GM19023 (cell line): ENCODE results near the gene ILF3.

ENCODE experiments used
- ATAC-seq: cut with Tn5 transposase; IDR thresholded peaks from one replicate; pipeline ENCODE4 v1.9.1; 2021; ENCODE audit warnings: mild to moderate bottlenecking, moderate library complexity; ENCODE audit not compliant: unreplicated experiment

Gene ILF3

DNA sequence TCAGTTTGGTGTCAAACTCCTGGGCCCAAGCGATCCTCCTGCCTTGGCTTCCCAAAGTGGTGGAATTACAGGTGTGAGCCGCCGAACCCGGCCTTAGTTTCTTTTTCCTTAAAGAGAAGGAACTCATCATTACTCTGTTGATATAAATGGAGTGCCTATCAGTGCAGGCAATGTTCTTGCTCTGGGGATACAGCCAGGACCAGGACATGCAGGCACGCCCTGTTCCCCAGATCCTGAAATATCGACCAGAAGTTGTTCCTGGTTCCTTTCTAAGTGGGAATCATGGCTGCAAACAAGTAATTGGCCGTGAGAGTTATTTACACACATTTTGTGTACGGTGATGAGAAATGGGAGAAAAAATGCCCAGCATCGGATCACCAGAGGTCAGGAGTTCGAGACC lies 72.1 kb downstream of the ILF3 start:
- no peak for ATAC-seq

DNA sequence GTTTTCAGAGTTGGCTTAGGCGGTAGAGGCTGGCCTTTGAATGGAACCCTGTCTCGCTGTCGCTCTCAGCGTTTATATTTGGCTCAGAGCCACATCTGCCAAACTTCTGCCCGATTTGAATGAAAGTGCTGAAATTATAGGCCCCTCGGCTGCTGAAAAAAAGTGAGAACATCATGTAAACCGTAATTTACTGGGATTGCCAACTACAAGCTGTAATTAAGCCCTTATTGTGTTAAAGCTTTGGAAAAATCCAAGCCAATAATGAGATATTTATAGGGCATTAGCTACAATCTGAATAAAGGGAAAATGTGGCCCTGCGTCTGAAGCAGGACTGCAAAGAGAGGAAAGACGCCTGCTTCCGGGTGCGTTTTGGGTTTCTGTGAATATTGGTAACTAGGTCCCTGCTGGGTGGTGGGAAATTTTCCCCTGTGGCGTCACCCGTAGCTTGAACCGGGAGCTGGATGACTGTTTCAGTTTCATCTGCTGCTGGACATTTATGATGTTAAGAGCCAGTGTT lies 73.6 kb downstream of the ILF3 start:
- no peak for ATAC-seq

DNA sequence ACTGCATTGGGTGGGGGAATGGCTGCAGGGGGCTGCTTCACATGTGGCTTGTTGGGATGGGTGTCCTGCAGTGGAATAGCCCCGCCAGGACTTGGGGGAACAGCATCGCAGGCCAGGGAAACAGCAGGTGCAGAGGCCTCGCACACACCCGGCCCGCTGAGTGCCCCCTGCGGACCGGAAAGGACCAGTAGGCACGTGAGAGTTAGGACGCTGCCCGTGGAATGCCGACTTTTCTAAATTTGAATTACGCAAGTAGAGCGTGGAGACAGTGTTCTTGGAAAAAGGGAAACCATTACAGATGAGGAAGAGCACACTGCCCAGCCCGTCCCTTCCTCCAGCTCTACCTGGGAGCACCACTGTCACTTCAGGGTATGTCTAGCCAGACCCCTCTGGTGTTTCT lies 75.3 kb downstream of the ILF3 start:
- no peak for ATAC-seq

DNA sequence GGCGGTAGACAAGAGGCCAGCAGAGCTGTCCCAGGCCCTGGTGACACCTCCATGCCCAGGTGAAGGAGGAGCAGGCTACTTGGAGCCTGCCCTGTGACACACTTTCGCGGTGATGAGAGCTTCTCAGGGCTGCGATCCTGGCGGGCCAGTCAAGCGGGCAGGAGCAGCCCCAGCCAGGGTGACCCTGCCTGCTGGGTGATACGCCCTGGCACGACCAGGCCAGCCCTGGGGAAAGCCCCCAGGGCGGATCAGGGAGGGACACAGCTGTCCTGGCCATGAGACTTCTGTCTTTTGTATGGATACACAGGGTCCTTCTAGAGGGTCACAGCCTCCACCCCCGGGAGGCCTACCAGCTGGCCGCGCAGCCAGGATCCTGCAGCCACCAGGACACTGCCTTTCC lies 76.8 kb downstream of the ILF3 start:
- no peak for ATAC-seq

DNA sequence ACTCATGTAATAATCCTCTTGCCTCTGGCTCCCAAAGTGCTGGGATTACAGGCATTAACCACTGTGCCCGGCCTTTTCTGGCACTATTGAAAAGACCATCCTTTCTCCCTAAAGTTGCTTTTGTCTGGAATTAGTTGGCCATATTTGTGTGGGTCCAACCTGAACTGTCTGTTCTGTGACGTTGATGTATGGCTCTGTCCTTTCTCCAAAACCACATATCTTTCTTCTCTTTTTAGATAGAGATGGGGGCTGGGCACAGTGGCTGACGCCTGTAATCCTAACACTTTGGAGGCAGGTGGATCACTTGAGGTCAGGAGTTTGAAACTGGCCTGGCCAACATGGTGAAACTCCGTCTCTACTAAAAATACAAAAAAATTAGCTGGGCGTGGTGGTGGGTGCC lies 81.6 kb downstream of the ILF3 start:
- no peak for ATAC-seq

DNA sequence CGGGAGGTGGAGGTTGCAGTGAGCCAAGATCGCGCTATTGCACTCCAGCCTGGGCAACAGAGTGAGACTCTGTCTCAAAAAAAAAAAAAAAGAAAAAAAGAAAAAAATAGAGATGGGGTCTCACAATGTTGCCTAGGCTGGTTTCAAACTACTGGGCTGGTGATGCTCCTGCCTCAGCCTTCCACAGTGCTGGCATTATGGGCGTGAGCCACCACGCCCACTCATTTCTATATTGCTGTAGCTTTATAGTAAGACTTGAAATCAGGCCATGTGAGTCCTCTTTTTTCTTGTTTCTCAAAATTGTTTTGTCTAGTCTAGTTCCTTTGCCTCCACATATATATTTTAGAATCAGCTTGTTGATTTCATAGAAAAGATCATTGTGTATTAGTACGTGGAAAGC lies 82.0 kb downstream of the ILF3 start:
- ATAC-seq, result no peak

DNA sequence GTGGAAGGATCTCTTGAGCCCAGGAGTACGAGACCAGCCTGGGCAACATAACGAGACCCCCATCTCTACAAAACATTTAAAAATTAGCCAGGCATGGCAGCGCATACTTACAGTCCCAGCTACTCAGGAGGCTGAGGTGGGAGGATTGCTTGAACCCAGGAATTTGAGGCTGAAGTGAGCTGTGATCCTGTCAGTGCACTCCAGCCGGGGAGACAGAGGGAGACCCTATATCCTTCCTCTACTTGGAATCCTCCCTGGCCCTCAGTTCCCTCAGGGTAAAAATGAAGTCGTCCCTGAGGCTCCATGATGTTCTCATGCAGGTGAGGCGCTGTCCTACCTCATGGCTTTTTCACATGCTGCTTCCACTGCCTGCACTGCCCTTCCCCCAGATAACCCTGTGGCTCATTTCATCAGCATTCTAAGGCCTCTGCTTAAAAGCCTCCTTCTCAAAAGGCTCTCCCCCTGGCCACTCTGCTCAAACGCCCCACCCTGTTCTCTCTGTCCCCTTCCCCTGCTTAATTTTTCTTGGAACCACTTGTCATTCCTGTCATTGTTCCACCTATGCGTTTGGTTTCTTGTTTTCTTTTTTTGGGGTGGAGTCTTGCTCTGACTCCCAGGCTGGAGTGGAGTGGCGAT lies 82.9 kb downstream of the ILF3 start:
- ATAC-seq, result no peak

DNA sequence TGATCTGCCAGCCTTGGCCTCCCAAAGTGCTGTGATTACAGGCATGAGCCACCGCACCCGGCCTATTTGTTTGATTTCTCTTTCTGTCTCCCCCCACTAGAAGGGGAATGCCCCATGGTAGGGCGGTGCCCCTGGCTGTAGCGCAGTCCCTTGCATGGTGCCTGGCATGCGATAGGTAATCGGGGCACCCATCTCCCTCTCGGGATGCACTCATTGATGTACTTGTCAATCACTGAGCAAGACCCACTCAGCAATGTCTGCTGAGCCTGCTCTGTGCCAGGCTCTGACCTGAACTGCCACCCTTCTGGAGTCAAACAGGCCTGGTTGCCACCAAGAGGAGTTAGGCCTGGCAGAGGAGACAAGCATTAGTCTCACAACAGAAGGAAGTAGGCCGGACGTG lies 83.6 kb downstream of the ILF3 start:
- no peak for ATAC-seq

DNA sequence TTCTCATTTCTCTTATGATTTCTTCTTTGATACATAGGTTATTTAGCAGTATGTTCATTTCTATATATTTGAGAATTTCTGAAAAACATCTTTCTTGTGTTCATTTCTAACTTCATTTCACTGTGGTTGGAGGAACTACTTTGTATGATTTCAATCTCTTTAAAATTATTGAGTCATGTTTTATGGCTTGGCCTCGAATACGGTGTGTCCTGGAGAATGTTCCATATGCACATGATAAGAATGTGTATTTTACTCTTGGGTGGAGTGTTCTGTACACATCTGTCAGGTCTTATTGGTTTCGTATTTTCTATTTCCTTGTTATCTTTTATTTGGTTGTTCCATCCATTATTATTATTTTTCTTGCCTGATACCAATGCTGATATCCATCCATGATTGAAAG lies 86.7 kb downstream of the ILF3 start:
- no peak for ATAC-seq
